GM18505 (cell line): ENCODE data around the gene ATP6V1C2.
"Not testable (repeated sequence)": the region's sequence is repeated elsewhere in the genome, so short reads cannot be mapped to it uniquely, and the experiment has no call there.

Experiments
- ATAC-seq: cut with Tn5 transposase; IDR thresholded peaks from one replicate; pipeline ENCODE4 v1.9.1; 2021; ENCODE audit not compliant: unreplicated experiment
- POLR2A ChIP-seq: IDR thresholded peaks from 4 replicates; pipeline ENCODE4 v1.6.1; 2011; ENCODE audit warnings: borderline replicate concordance; ENCODE audit not compliant: insufficient read depth, insufficient read length; ENCODE audit errors: extremely low read depth

ATP6V1C2 gene

DNA sequence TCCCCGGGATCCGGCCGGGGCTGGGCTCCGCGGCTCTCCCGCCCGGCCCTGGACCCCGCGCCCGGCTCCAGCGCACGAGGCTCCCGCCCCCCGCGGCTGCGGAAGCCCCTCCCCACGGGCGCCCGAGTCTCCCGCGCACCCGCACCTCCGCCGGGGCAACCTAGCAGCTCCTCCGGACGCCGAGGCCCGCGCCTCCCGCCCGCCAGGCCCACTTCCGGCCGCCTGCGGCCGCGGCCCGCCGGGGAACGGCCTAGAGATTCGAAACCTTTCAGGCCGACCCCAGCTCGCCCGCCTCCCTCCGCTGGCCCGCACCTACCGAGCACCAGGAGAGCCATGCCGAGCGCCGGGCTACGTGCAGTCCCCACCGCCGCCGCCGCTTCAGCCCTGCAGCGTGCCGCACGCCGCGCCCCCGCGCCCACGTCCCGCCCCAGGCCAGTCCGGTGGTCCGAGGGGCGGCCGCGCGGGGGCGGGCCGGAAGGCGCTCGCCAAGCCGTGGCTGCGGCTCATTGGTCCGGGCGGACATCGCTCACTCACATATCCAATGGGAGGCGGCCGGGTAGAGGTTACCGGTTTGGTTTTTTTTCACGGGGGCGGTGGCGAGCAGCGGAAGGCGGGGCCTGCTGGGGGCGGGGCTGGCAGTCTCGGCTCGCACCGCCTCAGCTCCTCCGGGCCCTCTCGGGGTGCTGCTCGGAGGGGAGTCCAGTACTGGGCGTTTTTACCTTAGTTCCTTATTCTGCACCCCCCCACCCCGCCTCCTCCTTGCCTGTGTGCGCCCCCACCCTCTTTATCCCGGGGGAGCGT, 91.1 kb downstream of the ATP6V1C2 start, which contains the start of gene PDIA6:
Gene PDIA6, minus strand, starts transcription at position 424 of the 801 bp plus-strand sequence. Its CDS starts 89 bp downstream, at position 335.
- peak; percentile 84 for TF ChIP-seq POLR2A
- ATAC-seq = peak; percentile 91

DNA sequence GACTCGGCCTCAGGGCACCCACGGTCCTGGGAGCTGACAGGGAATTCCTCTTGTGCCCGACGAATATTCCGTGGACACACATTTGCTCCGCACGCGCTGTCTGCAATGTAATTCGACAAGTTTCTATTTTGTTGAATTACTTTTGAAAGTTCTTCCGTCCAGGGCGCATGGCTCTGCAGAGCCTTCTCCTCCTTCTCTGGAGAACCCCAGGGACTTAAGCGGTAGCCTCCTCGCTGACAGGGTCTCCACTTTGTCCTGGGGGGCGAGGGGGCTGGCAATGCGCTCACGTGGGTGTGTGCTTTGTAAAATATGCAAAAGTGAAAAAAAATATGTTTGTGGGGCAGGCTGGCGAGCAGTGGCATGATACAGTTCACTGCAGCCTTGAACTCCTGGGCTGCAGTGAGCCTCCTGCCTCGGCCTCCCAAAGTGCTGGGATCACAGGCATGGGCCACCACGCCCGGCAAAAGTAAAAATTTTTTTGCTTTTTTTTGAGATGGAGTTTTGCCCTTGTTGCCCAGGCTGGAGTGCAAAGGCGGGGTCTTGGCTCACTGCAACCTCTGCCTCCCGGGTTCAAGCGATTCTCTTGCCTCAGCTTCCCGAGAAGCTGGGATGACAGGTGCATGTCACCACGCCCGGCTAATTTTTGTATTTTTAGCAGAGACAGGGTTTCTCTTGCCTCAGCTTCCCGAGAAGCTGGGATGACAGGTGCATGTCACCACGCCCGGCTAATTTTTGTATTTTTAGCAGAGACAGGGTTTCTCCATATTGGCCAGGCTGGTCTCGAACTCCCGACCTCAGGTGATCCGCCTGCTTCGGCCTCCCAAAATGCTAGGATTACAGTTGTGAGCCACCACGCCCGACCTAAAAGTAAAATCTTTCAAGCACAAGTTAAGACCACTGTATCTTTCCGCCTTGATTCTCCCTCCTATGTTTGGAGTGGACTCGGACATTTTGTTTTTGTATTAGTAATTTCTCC, 92.0 kb downstream of the ATP6V1C2 start:
- not testable (repeated sequence) for ATAC-seq

DNA sequence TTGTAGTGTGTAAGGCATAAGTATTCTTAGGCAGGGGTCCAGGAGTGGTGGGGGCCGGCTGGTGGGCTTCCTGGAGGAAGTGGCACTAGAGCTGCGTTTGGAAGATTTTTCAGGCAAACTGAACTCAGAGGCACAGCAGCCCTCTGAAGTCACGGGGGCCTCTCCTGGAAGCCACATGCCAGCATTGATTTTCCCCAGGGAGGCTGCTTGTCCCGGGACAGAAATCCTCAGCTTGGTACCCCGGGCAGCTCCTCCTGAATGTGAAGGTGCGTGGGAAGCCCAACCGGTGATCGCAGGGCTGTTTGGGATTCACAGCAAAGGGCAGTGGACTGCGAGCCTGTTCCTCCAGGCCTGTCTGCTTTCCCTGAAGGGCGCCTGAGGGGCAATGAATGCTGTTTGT, 92.7 kb downstream of the ATP6V1C2 start:
- no peak for TF ChIP-seq POLR2A
- no peak for ATAC-seq

DNA sequence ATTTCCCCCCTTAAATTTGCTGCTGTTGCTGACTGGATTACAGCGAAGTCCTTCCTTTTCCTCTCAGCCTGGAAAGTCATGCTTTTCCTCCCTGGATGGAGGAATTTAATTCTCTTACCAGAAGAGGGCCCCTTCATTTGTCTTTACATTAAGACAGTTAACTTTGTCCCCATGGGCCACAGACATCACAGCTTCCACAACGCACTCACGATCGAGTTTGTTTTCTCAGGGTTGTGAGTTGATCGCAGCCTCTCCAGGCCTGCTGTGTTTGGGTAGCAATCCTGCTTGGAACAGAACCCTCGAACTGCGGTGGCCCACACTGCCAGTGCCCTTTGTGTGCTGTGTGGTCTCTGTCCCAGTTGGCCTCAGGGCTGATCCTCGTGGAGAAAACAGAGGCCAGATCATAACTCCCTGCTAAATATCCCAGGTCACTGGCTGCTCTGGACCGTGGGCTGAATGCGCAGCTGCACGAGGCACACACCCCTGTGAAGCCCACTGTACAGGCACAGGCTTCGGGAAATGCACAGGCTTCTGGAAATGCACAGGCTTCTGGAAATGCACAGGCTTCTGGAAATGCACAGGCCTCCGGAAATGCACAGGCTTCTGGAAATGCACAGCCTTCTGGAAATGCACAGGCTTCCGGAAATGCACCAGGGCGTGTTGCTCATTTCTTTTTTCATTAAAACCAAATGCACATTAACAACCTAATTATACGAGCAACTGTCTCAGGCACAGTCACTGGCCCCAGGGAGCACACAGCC, 93.3 kb downstream of the ATP6V1C2 start:
- no peak for TF ChIP-seq POLR2A
- ATAC-seq = no peak

DNA sequence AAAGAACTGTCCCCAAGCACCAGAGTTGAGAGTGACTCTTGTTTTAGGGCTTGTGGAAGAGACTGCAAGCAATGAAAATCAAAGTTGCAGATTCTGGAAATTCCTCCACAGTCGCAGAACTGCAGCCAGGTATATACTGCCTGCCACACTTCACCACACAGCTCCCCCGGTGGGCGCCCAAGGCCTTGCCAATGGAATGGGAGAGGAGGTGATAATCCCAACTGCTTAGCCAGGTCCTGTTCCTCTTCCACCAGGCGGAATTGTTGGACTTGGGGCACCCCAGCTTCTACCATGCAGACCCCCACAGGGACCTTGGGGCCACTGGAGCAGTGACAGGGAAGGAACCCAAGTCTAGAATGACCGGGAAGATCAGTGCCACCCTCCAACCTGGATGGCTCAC, 96.0 kb downstream of the ATP6V1C2 start:
- no peak for ATAC-seq
- no peak for TF ChIP-seq POLR2A

- not testable (repeated sequence) for ATAC-seq
Observed at GRCh38 chr2:10818305-10818704, 96.9 kb downstream of the ATP6V1C2 start.

- TF ChIP-seq POLR2A = no peak
- no peak for ATAC-seq
Observed at GRCh38 chr2:10818984-10819383, 97.6 kb downstream of the ATP6V1C2 start.

DNA sequence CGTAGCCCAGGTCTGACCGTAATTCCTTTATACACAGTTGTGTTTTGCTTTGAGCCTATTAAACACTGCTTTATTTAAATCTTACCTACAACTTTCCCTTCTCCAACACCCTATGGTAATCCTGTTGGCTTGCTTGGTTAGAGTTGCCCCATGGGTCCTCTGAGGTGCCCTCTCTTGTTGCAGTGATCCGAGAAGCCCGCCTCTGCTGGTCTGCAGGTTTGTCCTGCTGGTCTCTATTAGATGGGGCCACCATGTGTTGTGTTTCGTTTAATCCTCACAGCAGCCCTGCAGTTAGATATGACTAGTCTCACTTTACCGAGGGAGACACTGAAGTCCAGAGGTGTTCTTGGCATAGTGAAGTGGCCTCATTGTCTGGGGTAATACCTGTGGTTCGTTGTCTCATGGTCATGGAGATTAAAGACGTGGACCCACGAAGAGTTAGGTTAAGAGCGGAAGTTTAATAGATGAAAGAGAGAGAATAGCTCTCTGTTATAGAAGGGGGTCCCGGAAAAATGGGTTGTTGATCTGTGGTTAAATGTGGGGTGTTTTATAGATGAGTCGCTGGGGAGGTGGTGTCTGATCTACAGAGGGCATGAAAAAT, 98.4 kb downstream of the ATP6V1C2 start:
- no peak for ATAC-seq
- no peak for TF ChIP-seq POLR2A

DNA sequence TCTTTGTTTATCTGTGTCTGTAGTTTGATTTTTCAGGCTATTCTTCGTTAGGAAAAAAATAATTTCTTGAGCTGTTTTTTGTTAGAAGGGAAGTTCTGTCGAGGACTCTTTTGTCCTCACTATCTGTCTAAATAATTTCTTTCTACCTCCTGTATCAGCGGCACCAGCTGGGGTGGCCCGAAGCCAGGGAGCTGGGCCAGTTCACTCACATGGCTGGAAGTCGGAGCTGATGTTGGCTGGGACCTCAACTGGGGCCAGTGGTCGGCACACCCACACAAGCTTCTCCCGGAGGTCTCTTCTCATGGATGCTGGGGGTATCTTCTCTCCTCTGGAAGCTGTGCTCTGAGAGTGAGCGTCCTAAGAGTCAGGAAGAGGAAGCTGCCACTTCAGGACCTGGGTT, 99.1 kb downstream of the ATP6V1C2 start:
- no peak for ATAC-seq
- TF ChIP-seq POLR2A = no peak

DNA sequence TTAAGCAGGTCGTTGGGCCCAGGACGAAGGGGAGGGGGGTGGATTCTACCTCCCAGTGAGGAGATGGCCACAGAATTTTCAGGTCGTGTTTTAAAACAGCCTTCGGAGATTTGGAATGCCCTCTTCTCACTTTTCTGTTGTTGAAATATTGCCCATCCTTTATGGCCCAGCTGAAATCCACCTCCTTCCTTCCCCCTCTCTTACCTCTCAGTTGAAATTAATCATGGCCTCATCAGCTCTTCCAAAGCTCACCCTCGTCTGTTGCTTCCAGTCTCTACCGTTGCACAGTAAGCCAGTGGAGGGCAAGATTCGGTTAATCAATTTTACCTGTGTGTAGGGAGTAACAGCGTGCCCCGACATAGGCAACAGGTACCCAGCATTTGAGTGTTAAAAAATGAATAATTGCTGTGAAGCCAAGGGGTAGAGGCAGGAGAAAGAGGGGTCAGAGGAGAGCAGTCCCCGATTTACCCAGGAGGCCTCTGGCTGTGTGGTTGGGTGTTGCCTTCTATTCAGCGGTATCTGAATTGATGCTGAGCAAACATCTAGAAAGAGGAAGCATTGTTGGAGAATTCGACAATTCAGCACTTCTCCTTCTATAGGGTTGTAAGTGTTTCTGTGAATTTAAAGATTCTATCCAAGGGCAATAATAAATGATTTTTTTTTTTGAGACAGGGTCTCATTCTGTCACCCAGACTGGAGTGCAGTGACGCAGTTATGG, 99.7 kb downstream of the ATP6V1C2 start:
- ATAC-seq = no peak
- TF ChIP-seq POLR2A = no peak

DNA sequence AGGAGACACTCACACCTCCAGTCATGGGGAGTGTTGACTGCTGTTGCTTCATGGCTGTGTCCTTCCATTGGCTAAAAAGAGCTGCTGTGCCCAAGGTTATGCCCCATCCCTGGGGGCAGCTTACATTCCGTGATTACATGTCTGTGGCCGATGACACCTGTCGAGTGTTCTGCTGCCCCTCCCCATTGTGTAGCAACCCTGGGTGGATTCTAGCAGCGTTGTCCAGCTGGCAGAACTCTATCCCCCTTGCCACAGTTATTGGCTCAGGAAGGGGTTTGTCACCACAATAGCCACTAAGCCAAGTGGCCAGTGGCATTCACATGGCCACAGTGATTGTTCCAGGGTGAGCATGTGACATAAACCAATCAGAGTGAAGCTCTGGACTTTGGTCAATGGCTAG, 102.8 kb downstream of the ATP6V1C2 start:
- no peak for TF ChIP-seq POLR2A
- no peak for ATAC-seq

DNA sequence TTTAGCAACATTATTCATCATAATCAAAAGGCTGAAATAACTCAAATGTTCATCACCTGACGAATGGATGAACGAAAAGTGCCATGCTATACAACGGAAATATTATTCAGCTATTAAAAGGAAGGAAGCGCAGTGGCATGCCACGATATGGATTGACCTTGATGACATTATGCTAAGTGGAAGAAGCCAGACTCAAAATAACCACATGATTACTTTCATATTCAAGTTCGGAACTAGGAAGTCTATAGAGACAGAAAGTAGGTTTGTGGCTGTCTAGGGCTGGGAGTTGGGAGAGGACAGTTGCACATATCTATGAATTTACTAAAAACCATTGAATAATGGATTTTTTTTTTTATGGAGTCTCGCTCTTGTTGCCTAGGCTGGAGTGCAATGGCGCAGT, 104.6 kb downstream of the ATP6V1C2 start:
- ATAC-seq = no peak
- TF ChIP-seq POLR2A = no peak
